Endodermal cell (in vitro differentiated cells): ENCODE measurements around the gene TNFAIP8L2. TPM values are rescaled to one million over a fixed set of nuclear protein-coding genes. Genes with fewer than 3 reads are reported as not detected.

Source experiments
- DNase-seq: peaks from one replicate; pipeline ENCODE4 v3.0.0-alpha.2; 2017
- H3K27ac ChIP-seq: 2 replicates; pipeline ENCODE4 v1.5.1; 2013; ENCODE audit warnings: mild to moderate bottlenecking, low read depth, low read length, moderate library complexity
- H3K27me3 ChIP-seq: 2 replicates; pipeline ENCODE4 v1.6.1; 2013; ENCODE audit warnings: mild to moderate bottlenecking, low read length, moderate library complexity; ENCODE audit not compliant: insufficient read depth, control insufficient read depth, poor library complexity, severe bottlenecking
- H3K36me3 ChIP-seq: 2 replicates; pipeline ENCODE4 v1.7.0; 2013; ENCODE audit warnings: mild to moderate bottlenecking, low read length, moderate library complexity; ENCODE audit not compliant: control insufficient read depth, insufficient read depth
- H3K4me1 ChIP-seq: one replicate; pipeline ENCODE4 v1.7.0; 2013; ENCODE audit warnings: low read length; ENCODE audit not compliant: control insufficient read depth, insufficient read depth
- H3K4me3 ChIP-seq: 2 replicates; pipeline ENCODE4 v1.5.1; 2013; ENCODE audit warnings: mild to moderate bottlenecking, low read length, moderate library complexity
- H3K9ac ChIP-seq: 2 replicates; pipeline ENCODE4 v1.6.1; 2013; ENCODE audit warnings: mild to moderate bottlenecking, low read length, moderate library complexity; ENCODE audit not compliant: poor library complexity, severe bottlenecking; ENCODE audit errors: extremely low read depth
- H3K9me3 ChIP-seq: 2 replicates; pipeline ENCODE4 v1.6.1; 2013; ENCODE audit warnings: mild to moderate bottlenecking, low read length, moderate library complexity; ENCODE audit not compliant: control insufficient read depth
- H3K27ac Mint-ChIP-seq: 2 replicates; pipeline ENCODE4 v1.8.0; 2020; ENCODE audit warnings: mixed read lengths
- H3K27me3 Mint-ChIP-seq: 2 replicates; pipeline ENCODE4 v1.8.0; 2021; ENCODE audit warnings: mild to moderate bottlenecking, mixed read lengths; ENCODE audit not compliant: insufficient read depth
- H3K36me3 Mint-ChIP-seq: 2 replicates; pipeline ENCODE4 v1.8.0; 2020; ENCODE audit warnings: low read depth, mixed read lengths
- H3K4me1 Mint-ChIP-seq: 2 replicates; pipeline ENCODE4 v1.8.0; 2020; ENCODE audit warnings: mixed read lengths
- H3K4me3 Mint-ChIP-seq: 2 replicates; pipeline ENCODE4 v1.8.0; 2020; ENCODE audit warnings: mild to moderate bottlenecking, moderate library complexity, mixed read lengths
- H3K9me3 Mint-ChIP-seq: 2 replicates; pipeline ENCODE4 v1.8.0; 2020; ENCODE audit warnings: mild to moderate bottlenecking, mixed read lengths
- WGBS, 2 experiments: methylation state at CpG; one replicate each; pipeline versions ENCODE4 v1.1.5 to v1.1.7; 2013; ENCODE audit warnings: missing lambda C conversion rate in 2 of 2, mixed read lengths in 1 of 2; ENCODE audit not compliant: insufficient coverage in 1 of 2, insufficient read length in 1 of 2; 5-methylcytosine and 5-hydroxymethylcytosine counted together
- total RNA-seq, 2 donors: library from RNA; stranded (reverse); fragmentation: NEBNext Ultra II Directional in 1 of 2; extraction: Animal tissue kit (Norgen Biotek cat#: 25700) in 1 of 2; gene quantifications; 2 replicates in 1 of 2; 3 replicates in 1 of 2; pipeline ENCODE4 v1.2.1, GENCODE V29; 2021
- TF ChIP-seq, protein P1 (sequence below): fragments of 200-600 bp; sonication (generic); conservative IDR thresholded peaks from 2 replicates; pipeline ENCODE4 v1.5.0; 2021; ENCODE audit warnings: antibody characterized with exemption, mild to moderate bottlenecking

TNFAIP8L2 gene
- total RNA-seq, 2 donors from 2014 or later = not detected

DNA sequence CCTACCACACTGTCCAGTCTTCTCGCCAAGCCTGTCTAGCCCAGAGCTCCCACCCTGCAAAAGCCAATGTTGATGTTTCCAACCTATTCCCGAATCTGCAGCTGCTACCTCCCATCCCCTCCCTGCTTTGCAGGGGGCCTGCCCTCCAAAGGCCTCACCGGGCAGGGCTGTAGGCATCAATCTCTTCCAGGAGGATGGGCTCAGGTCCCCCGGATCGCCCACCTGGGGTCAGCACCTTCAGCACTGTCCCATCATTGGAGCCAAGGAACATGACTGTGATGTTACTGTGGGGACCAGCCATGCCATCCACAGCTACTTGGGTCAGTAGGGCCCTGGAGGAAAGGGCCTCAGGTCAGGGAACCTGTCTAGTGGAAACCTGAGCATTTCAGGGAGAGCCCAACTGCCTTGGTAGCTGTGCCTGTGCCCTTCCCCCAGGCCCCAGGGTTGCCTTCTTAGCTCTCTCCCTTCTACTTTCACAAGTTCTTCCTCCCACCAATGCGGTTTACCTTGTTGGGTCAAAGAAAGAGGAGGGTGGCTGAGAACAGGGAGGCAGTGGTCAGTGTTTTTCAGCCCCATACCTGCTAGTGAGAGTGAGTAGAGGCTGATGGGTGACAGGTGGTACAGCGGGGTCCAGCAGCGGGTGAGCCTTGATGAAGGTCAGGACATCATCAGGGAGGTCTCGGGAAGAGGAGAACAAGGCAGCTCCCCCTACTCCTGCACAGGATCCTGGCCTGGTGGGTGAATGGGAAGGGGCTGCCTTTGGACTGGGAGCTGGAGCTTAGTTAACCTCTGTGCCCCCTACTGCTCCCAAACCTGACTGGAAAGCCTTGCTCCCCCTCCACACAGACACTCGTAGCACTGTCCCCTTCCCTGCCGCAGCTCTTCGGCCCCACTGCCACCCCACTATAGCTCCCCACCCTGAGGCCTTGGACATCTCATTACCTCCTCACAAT is 20.7 kb upstream of the TNFAIP8L2 start:
- DNase-seq = peak; percentile 63
- H3K36me3 Mint-ChIP-seq = peaks cover 51% of the 10 kb centered on the region
- Histone ChIP-seq H3K4me1 (no peaks in the 10 kb centered on the region), H3K4me3 (no peak overlapping the region), H3K27me3 (no peaks in the 10 kb centered on the region), H3K9ac (no peak overlapping the region), H3K9me3 (no peaks in the 10 kb centered on the region), H3K27ac (no peak overlapping the region), H3K36me3 (peaks cover 37% of the 10 kb centered on the region)
- no peak overlapping the region for H3K27ac Mint-ChIP-seq
- H3K27me3 Mint-ChIP-seq = peaks cover 20% of the 10 kb centered on the region
- no peaks in the 10 kb centered on the region for H3K9me3 Mint-ChIP-seq
- TF ChIP-seq, protein P1, sequence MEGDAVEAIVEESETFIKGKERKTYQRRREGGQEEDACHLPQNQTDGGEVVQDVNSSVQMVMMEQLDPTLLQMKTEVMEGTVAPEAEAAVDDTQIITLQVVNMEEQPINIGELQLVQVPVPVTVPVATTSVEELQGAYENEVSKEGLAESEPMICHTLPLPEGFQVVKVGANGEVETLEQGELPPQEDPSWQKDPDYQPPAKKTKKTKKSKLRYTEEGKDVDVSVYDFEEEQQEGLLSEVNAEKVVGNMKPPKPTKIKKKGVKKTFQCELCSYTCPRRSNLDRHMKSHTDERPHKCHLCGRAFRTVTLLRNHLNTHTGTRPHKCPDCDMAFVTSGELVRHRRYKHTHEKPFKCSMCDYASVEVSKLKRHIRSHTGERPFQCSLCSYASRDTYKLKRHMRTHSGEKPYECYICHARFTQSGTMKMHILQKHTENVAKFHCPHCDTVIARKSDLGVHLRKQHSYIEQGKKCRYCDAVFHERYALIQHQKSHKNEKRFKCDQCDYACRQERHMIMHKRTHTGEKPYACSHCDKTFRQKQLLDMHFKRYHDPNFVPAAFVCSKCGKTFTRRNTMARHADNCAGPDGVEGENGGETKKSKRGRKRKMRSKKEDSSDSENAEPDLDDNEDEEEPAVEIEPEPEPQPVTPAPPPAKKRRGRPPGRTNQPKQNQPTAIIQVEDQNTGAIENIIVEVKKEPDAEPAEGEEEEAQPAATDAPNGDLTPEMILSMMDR = peak; percentile 65
- WGBS, 2 experiments = 85 to 93% methylated on average over 8 to 12 of the region's 12 CpGs
- no peak overlapping the region for H3K4me3 Mint-ChIP-seq
- H3K4me1 Mint-ChIP-seq = no peaks in the 10 kb centered on the region

DNA sequence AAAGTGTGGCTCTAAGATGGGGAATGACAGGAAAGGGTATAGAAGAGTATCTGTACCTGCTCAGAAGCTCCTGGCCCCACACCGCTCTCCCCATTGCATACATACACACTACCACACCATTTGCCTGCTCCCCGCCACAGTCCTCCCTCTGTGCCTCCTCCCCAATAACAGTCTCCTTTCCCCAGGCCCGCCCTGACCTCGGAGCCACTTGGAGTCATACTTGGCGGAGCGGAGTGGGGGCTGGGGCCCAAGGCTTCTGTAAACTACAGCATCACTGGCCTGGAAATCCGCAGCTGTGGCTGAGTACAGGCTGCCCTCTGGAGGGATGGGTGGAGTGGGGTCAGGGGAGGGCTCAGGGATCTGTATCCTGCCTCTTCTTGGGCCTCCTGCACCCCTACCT is 18.7 kb upstream of the TNFAIP8L2 start:
- no peak overlapping the region for H3K27ac ChIP-seq

DNA sequence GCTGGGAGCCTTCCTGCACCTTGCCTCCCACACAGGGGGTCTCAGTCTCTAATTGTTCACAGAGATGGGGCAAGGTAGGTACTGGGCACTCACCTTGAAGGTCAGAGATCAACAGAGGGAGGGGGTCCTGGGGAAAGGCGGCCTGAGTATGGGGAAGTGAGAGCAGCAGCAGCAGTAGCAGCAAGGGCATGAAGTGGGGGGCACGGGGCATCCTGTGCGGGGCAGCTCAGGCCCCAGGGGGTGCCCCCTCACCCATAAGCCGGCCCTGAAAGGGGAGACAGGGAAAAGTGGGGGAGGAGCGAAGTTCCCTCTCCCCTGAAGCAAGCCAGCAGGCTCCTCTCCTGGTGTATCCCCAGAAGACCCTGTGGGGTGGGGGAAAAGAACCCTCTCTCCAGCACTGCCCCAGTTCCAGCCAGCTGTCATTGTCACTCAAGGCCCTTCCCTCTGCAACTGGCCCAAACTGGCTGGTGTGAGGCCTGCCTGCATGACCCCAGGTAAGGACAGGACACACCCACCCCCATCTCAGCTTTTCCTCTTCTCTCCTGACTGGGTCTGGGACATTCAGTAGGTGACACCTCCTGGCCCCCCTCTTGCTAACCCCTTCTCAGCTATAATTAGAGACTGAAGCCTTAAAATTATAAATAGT is 13.9 kb upstream of the TNFAIP8L2 start:
- Mint-ChIP-seq H3K27ac (no peak overlapping the region), H3K27me3 (peaks cover under 1% of the 10 kb centered on the region), H3K4me1 (peaks cover 27% of the 10 kb centered on the region), H3K9me3 (no peaks in the 10 kb centered on the region), H3K4me3 (no peak overlapping the region), H3K36me3 (peaks cover 19% of the 10 kb centered on the region)
- Histone ChIP-seq H3K4me3 (no peak overlapping the region), H3K9me3 (no peaks in the 10 kb centered on the region), H3K36me3 (peaks cover 26% of the 10 kb centered on the region), H3K27me3 (no peaks in the 10 kb centered on the region), H3K9ac (no peak overlapping the region), H3K4me1 (no peaks in the 10 kb centered on the region), H3K27ac (no peak overlapping the region)
- WGBS, 2 experiments = 80% methylated on average over 5 of the region's 5 CpGs; no CpG with 5 or more reads in 1 of the 2 experiments
- DNase-seq = no peak
- TF ChIP-seq, protein P1 = no peak

More for the DNA sequence above, 18.7 kb upstream of the TNFAIP8L2 start:
- Mint-ChIP-seq H3K4me1 (no peaks in the 10 kb centered on the region), H3K27ac (no peak overlapping the region), H3K36me3 (peaks cover 51% of the 10 kb centered on the region), H3K9me3 (no peaks in the 10 kb centered on the region), H3K4me3 (no peak overlapping the region), H3K27me3 (peaks cover 14% of the 10 kb centered on the region)
- H3K4me3 ChIP-seq = no peak overlapping the region
- no peaks in the 10 kb centered on the region for H3K9me3 ChIP-seq
- H3K9ac ChIP-seq = no peak overlapping the region
- H3K4me1 ChIP-seq = no peaks in the 10 kb centered on the region
- no peaks in the 10 kb centered on the region for H3K27me3 ChIP-seq
- DNase-seq = no peak
- H3K36me3 ChIP-seq = peaks cover 49% of the 10 kb centered on the region
- WGBS, 2 experiments = 96 to 100% methylated on average over 1 to 7 of the region's 7 CpGs
- TF ChIP-seq, protein P1 = no peak
